ENCODE measurements around the gene NFKBIB. TPM values are rescaled to one million over a fixed set of nuclear protein-coding genes. Genes with fewer than 3 reads are reported as not detected.
A peak's percentile ranks its signal among the peaks of the same experiment; 100 is the strongest.

NFKBIB gene
- polyA plus RNA-seq, 2 of the 4 experiments (the other 2 are of a cell fraction) = 35.0 to 61.7 TPM

GRCh38 chr19:38875656-38876395 is 23.9 kb upstream of the NFKBIB start:
- TF ChIP-seq HDAC2 (IDR thresholded peaks at IDR 0.05) (no peak), ZNF302 (CRISPR knock-in tag; IDR thresholded peaks at IDR 0.05) (no peak), BCL3 (IDR thresholded peaks at IDR 0.05) (no peak), MAZ (IDR thresholded peaks at IDR 0.05; ENCODE audit: borderline replicate concordance, low read depth, low read length) (no peak), CHD4 (IDR thresholded peaks at IDR 0.05; ENCODE audit: borderline replicate concordance) (no peak), RFX5 (IDR thresholded peaks at IDR 0.05) (no peak), JUN (IDR thresholded peaks at IDR 0.05) (no peak), SREBF2 (IDR thresholded peaks at IDR 0.05) (no peak), MYC (IDR thresholded peaks at IDR 0.05; ENCODE audit: borderline replicate concordance, low read length) (no peak), HOXA7 (CRISPR knock-in tag; IDR thresholded peaks at IDR 0.05) (no peak), EP300 (IDR thresholded peaks at IDR 0.05) (no peak), GATA3 (IDR thresholded peaks at IDR 0.05; ENCODE audit: borderline replicate concordance) (no peak), HEYL (CRISPR knock-in tag; IDR thresholded peaks at IDR 0.05) (no peak), MAX (IDR thresholded peaks at IDR 0.05) (no peak), RCOR1 (IDR thresholded peaks at IDR 0.05; ENCODE audit: low read depth, low read length) (no peak), HMGXB4 (CRISPR knock-in tag; IDR thresholded peaks at IDR 0.05; ENCODE audit: borderline replicate concordance) (no peak)
- CTCF ChIA-PET = interaction anchor here (0.6 to 31.8 kb wide), 7 partner anchors 6 to 467 kb away, joined by 3 to 652 read pairs (median 11); partner anchors contain the start of genes MRPS12, RINL, SAMD4B and SARS2
- H3K9me3 ChIP-seq = no peaks in the 10 kb centered on the region
- FAIRE-seq (peak; percentile 36), DNase-seq (ENCODE audit: low read depth in 1 of 2, low spot score in 1 of 2) (no peak), ATAC-seq (peak; percentile 44; a peak in 5 of 6 replicates)
- WGBS (ENCODE audit: missing lambda C conversion rate) = 79% methylated on average over 6 of the region's 6 CpGs
- H3K27ac ChIP-seq = no peak overlapping the region
- H3K4me2 ChIP-seq = no peak overlapping the region
- peaks cover 4% of the 10 kb centered on the region; the same call in 2 of the 3 replicates for H3K4me1 ChIP-seq
- POLR2A ChIA-PET = interaction anchor here (0.6 to 1.2 kb wide), 3 partner anchors 44 to 239 kb away, joined by 3 to 4 read pairs (median 4); partner anchors contain the start of gene ECH1
- no peak overlapping the region for H3K4me3 ChIP-seq

- H3K9me3 ChIP-seq = no peaks in the 10 kb centered on the region
- ATAC-seq (peak; percentile 17 to 20; a peak in 4 of 6 replicates), FAIRE-seq (no peak), DNase-seq (ENCODE audit: low read depth in 1 of 2, low spot score in 1 of 2) (no peak)
- TF ChIP-seq CEBPB (IDR thresholded peaks at IDR 0.05) (no peak), KDM1A (IDR thresholded peaks at IDR 0.05; ENCODE audit: low read depth) (no peak), ELK1 (IDR thresholded peaks at IDR 0.05; ENCODE audit: low read depth, low read length) (no peak)
- H3K4me1 ChIP-seq = peaks cover 4% of the 10 kb centered on the region; the same call in 2 of the 3 replicates
- ChIA-PET POLR2A (no interaction called here), CTCF (interaction anchor here (0.5 to 31.8 kb wide), 17 partner anchors 4 to 1383 kb away, joined by 3 to 652 read pairs (median 4); partner anchors contain the start of genes FAM98C, MRPS12, RINL and SARS2)
- no peak within 1 kb of the TSS for H3K4me3 ChIP-seq
- H3K27ac ChIP-seq = peak within 1 kb of the TSS; percentile 28 to 63
- WGBS (ENCODE audit: missing lambda C conversion rate) = 61% methylated on average over 11 of the region's 11 CpGs
- no peak within 1 kb of the TSS for H3K4me2 ChIP-seq
Measured at GRCh38 chr19:38877781-38878574, 21.8 kb upstream of the NFKBIB start, which contains the start of gene RINL. Gene RINL (minus strand): TSS chr19:38878275. CDS start chr19:38876742, 1,533 bp downstream.

Data from A549 (cell line).